ENCODE data around the gene OR2V1. TPM values are rescaled to one million over a fixed set of nuclear protein-coding genes. Genes with fewer than 3 reads are reported as not detected.
"Not testable (repeated sequence)": the region's sequence is repeated elsewhere in the genome, so short reads cannot be mapped to it uniquely, and the experiment has no call there.

The OR2V1 gene
- not detected for total RNA-seq

GRCh38 chr5:181130832-181131496, at the start of gene OR2V1:
OR2V1 (minus strand) TSS chr5:181131169; CDS start chr5:181125304, 5,865 bp downstream.
- ATAC-seq, result no peak

GRCh38 chr5:181177559-181177958, 46.6 kb upstream of the OR2V1 start:
- ATAC-seq, result not testable (repeated sequence)

GRCh38 chr5:181176254-181176952, 45.4 kb upstream of the OR2V1 start:
- ATAC-seq, result no peak

GRCh38 chr5:181173420-181174342, 42.7 kb upstream of the OR2V1 start:
- peak; percentile 59 for ATAC-seq

GRCh38 chr5:181173027-181173419, 42.1 kb upstream of the OR2V1 start:
- ATAC-seq, result no peak

GRCh38 chr5:181171782-181172181, 40.8 kb upstream of the OR2V1 start:
- no peak for ATAC-seq

GRCh38 chr5:181170996-181171395, 40.0 kb upstream of the OR2V1 start:
- no peak for ATAC-seq

GRCh38 chr5:181170237-181170825, 39.4 kb upstream of the OR2V1 start:
- ATAC-seq, result peak; percentile 13

- ATAC-seq, result peak; percentile 41
Measured at GRCh38 chr5:181169459-181170236, 38.7 kb upstream of the OR2V1 start.

- no peak for ATAC-seq
Measured at GRCh38 chr5:181168595-181169118, 37.7 kb upstream of the OR2V1 start.

- ATAC-seq, result no peak
Measured at GRCh38 chr5:181167814-181168488, 37.0 kb upstream of the OR2V1 start.

- no peak for ATAC-seq
Measured at GRCh38 chr5:181166812-181167733, 36.1 kb upstream of the OR2V1 start.

GRCh38 chr5:181164076-181164952, 33.3 kb upstream of the OR2V1 start:
- ATAC-seq, result no peak

- no peak for ATAC-seq
Measured at GRCh38 chr5:181163487-181164075, 32.6 kb upstream of the OR2V1 start.

GRCh38 chr5:181161534-181162175, 30.7 kb upstream of the OR2V1 start:
- no peak for ATAC-seq

GRCh38 chr5:181160755-181161533, 30.0 kb upstream of the OR2V1 start:
- ATAC-seq, result peak; percentile 40

- ATAC-seq, result peak; percentile 71
Measured at GRCh38 chr5:181160152-181160754, 29.3 kb upstream of the OR2V1 start.
